Neutrophil (primary cell): ENCODE measurements around the gene GLB1L3.

Experiments
- H3K27ac ChIP-seq: fragments of 200-600 bp; sonication (generic); 2 replicates; pipeline ENCODE4 v1.5.1; 2016; ENCODE audit warnings: mild to moderate bottlenecking, moderate library complexity
- H3K27me3 ChIP-seq: fragments of 200-600 bp; sonication (generic); 2 replicates; pipeline ENCODE4 v1.6.0; 2016; ENCODE audit warnings: mild to moderate bottlenecking
- H3K36me3 ChIP-seq: fragments of 200-600 bp; sonication (generic); 2 replicates; pipeline ENCODE4 v1.5.1; 2017
- H3K4me1 ChIP-seq, 2 experiments: fragments of 200-600 bp in 1 of 2; sonication (generic) in 1 of 2; 1 replicate in 1 of 2; 2 replicates in 1 of 2; pipeline versions ENCODE4 v1.5.1 to v1.6.1; 2013 to 2016; ENCODE audit warnings: low read depth in 1 of 2, low read length in 1 of 2, mild to moderate bottlenecking in 1 of 2, moderate library complexity in 1 of 2; ENCODE audit not compliant: control insufficient read depth in 1 of 2, insufficient read depth in 1 of 2
- H3K4me3 ChIP-seq, 2 experiments: fragments of 200-600 bp in 1 of 2; sonication (generic) in 1 of 2; 1 replicate in 1 of 2; 2 replicates in 1 of 2; pipeline ENCODE4 v1.5.1; 2013 to 2016; ENCODE audit warnings: low read depth in 1 of 2, low read length in 1 of 2, mild to moderate bottlenecking in 1 of 2, moderate library complexity in 1 of 2
- H3K9me3 ChIP-seq: fragments of 200-600 bp; sonication (generic); 2 replicates; pipeline ENCODE4 v1.5.1; 2016
- TF ChIP-seq, protein P1 (sequence below): fragments of 200-600 bp; sonication (generic); IDR thresholded peaks from 2 replicates; pipeline ENCODE4 v1.5.1; 2016; ENCODE audit warnings: antibody characterized with exemption

Gene GLB1L3

DNA sequence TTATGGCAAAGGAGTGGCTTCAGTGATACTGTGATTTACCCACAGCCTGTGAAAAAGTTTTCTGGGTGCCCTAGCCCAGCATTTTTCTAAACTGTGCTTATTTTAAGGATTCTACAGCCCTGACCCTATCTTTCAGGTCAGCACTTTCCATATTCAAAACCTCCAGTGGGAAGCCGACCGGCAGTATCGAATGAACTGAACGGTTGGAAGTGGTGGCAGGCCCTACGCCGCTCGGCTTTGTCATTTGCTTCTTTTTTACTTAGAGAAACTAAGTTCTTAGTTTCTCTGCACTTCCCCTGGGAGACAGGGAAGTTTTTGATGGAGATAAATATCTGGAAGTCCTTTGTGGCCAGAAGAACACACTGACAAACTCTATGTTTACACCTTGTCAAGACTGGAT, 56.6 kb downstream of the GLB1L3 start:
- H3K27me3 ChIP-seq, result peaks cover 90% of the 10 kb centered on the region
- H3K4me3 ChIP-seq, result no peak overlapping the region
- peaks cover 4 to 6% of the 10 kb centered on the region in 2 experiments for H3K4me1 ChIP-seq
- no peak overlapping the region for H3K27ac ChIP-seq
- no peaks in the 10 kb centered on the region for H3K9me3 ChIP-seq
- TF ChIP-seq, protein P1, sequence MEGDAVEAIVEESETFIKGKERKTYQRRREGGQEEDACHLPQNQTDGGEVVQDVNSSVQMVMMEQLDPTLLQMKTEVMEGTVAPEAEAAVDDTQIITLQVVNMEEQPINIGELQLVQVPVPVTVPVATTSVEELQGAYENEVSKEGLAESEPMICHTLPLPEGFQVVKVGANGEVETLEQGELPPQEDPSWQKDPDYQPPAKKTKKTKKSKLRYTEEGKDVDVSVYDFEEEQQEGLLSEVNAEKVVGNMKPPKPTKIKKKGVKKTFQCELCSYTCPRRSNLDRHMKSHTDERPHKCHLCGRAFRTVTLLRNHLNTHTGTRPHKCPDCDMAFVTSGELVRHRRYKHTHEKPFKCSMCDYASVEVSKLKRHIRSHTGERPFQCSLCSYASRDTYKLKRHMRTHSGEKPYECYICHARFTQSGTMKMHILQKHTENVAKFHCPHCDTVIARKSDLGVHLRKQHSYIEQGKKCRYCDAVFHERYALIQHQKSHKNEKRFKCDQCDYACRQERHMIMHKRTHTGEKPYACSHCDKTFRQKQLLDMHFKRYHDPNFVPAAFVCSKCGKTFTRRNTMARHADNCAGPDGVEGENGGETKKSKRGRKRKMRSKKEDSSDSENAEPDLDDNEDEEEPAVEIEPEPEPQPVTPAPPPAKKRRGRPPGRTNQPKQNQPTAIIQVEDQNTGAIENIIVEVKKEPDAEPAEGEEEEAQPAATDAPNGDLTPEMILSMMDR, result no peak
- H3K36me3 ChIP-seq, result no peaks in the 10 kb centered on the region

DNA sequence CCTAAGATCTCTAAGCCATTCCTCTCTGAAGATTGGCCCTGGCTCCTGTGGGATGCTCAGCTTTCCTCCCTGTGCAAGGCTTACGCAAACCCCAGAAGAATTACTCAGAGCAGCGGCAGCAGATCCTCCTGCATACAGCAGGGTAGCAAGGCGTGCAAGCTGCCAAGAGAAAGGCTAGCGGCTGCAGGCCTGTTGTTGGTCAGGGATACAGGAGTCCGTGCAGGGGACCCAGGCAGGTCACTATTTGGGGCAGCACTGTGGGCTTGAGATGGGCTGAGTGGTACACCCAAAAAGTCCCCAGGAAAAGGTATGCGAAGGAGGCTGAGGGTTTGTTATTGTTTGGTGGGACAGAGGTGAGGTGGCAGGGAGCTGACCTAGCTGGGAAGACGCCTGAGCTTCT, 57.1 kb downstream of the GLB1L3 start:
- TF ChIP-seq, protein P1, result no peak
- Histone ChIP-seq H3K27ac (no peak overlapping the region), H3K4me1 (peaks cover 4 to 6% of the 10 kb centered on the region in 2 experiments), H3K4me3 (no peak overlapping the region), H3K27me3 (peaks cover 86% of the 10 kb centered on the region), H3K9me3 (no peaks in the 10 kb centered on the region), H3K36me3 (no peaks in the 10 kb centered on the region)

DNA sequence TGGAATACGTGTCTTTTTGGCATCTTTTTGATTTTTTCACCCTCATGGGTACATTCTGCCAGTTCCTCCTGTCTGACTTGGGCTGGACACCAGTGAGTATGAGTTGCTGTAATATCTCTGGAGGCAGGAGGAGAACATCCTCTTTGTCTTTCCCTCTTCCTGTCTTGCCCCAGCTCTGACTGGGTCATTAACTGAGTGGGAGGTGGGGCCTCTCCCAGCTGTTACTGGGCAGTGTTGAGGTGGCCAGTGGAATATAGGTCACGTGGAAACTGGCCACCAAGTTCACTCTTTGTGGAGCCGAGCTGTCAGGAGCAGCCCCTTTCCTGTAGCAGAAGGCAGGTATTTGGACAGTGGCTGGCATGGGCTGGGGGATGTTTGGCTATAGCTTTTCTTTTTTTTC, 57.8 kb downstream of the GLB1L3 start:
- H3K4me3 ChIP-seq, result no peak overlapping the region
- H3K9me3 ChIP-seq, result no peaks in the 10 kb centered on the region
- TF ChIP-seq, protein P1, result no peak
- H3K36me3 ChIP-seq, result no peaks in the 10 kb centered on the region
- H3K27me3 ChIP-seq, result peaks cover 80% of the 10 kb centered on the region
- H3K4me1 ChIP-seq, result peaks cover 4 to 6% of the 10 kb centered on the region in 2 experiments
- H3K27ac ChIP-seq, result no peak overlapping the region

DNA sequence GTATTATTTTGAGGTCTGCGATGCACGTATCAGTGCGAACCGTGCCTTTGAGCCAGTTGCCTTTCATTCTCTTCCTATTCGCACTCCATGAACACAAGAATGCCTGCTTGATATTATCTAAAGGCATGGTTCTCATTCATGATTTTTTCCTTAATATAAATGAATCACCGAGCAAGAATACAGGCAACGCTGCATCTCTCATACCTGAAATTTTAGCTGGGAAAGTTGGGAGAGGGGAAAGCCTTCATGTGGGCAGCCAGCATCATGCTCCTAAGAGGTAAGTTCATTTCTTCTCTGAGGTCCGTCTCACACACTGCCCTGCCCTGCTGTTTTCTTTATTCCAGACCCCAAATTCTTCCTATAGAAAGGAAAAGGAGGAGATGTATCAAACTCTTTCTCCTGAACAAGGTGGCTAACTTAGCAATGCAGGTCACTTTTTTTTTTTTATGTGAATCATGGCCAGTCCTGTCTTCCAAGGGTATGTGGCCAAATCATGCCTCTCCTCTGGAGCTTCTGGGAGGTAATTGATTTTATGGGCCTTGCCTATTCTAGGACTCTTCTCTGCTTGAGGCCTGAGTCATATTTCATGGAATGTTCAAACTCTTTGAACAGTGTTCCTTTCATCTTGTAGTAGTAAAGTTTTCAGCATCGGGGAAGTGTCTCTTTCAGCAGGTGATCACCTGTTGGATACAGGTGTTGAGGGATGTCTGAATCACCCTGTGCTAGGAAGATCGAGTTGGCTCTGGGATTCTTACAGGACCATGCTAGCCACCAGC, 58.8 kb downstream of the GLB1L3 start:
- peaks cover 69% of the 10 kb centered on the region for H3K27me3 ChIP-seq
- H3K4me3 ChIP-seq, result no peak overlapping the region
- H3K36me3 ChIP-seq, result no peaks in the 10 kb centered on the region
- TF ChIP-seq, protein P1, result no peak
- H3K4me1 ChIP-seq, result peaks cover 4 to 6% of the 10 kb centered on the region in 2 experiments
- no peak overlapping the region for H3K27ac ChIP-seq
- no peaks in the 10 kb centered on the region for H3K9me3 ChIP-seq

DNA sequence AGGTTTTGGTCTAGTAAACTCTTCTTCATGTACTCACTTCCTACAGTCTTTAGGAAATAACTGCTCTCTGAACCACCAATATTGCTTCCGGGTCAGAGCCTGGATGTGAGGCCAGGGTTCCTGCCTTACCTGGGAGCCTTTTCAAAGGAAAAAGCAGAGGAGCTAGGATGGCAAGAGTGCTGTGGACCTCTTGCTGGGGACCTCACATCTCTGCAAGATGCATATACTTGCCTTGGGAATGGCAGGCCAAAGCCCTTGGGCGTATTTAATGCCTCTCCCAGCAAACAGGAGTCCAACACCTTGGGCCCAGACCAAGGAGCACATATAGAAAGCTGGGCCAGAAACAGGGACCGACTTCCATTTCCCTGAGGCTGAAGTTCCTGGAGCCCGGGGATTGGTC, 60.9 kb downstream of the GLB1L3 start:
- no peaks in the 10 kb centered on the region for H3K36me3 ChIP-seq
- H3K4me3 ChIP-seq, result no peak overlapping the region
- peaks cover 49% of the 10 kb centered on the region for H3K27me3 ChIP-seq
- no peak overlapping the region for H3K27ac ChIP-seq
- H3K4me1 ChIP-seq, result peaks cover 1 to 4% of the 10 kb centered on the region in 2 experiments
- TF ChIP-seq, protein P1, result no peak
- no peaks in the 10 kb centered on the region for H3K9me3 ChIP-seq
